Lung microvascular endothelial cell (primary cell): ENCODE results near the gene CPAMD8. TPM values are rescaled to one million over a fixed set of nuclear protein-coding genes. Genes with fewer than 3 reads are reported as not detected.
"Not testable (repeated sequence)": the region's sequence is repeated elsewhere in the genome, so short reads cannot be mapped to it uniquely, and the experiment has no call there.

Source experiments
- DNase-seq, 2 donors: peaks; one replicate each; pipeline versions ENCODE4 v3.0.0 to v3.0.0-alpha.2; 2010; ENCODE audit warnings: low read depth in 2 of 2
- total RNA-seq: library from RNA; depleted of rRNA; stranded (reverse); fragments of >200 nt; gene quantifications from 2 replicates; pipeline ENCODE4 v1.2.1, GENCODE V29; 2014

Gene CPAMD8
- total RNA-seq, 1 donor from 2014 or later, result 5.2 TPM

GRCh38 chr19:16875584-16876555 is 150.7 kb downstream of the CPAMD8 start:
- DNase-seq, result peak in 1 of 2 donors; percentile 49

- not testable (repeated sequence) for DNase-seq
Observed at GRCh38 chr19:16874978-16875299, 151.7 kb downstream of the CPAMD8 start.

GRCh38 chr19:16874250-16874977 is 152.2 kb downstream of the CPAMD8 start:
- DNase-seq, result peak in 1 of 2 donors; percentile 29

- DNase-seq, result no peak
Observed at GRCh38 chr19:16873594-16873993, 153.0 kb downstream of the CPAMD8 start.

GRCh38 chr19:16872728-16873127 is 153.9 kb downstream of the CPAMD8 start:
- no peak for DNase-seq

- peak; percentile 92 to 96 for DNase-seq
Observed at GRCh38 chr19:16871871-16872270, 154.7 kb downstream of the CPAMD8 start.

- DNase-seq, result no peak
Observed at GRCh38 chr19:16869331-16869972, 157.2 kb downstream of the CPAMD8 start.

GRCh38 chr19:16868423-16869130 is 158.0 kb downstream of the CPAMD8 start:
- no peak for DNase-seq

- DNase-seq, result no peak
Observed at GRCh38 chr19:16867211-16867610, 159.4 kb downstream of the CPAMD8 start.

GRCh38 chr19:16862826-16863415 is 163.7 kb downstream of the CPAMD8 start:
- no peak for DNase-seq

- no peak for DNase-seq
Observed at GRCh38 chr19:16861834-16862233, 164.8 kb downstream of the CPAMD8 start.

- no peak for DNase-seq
Observed at GRCh38 chr19:16861011-16861410, 165.6 kb downstream of the CPAMD8 start.

- no peak for DNase-seq
Observed at GRCh38 chr19:16860118-16860517, 166.5 kb downstream of the CPAMD8 start.

GRCh38 chr19:16859626-16860025 is 167.0 kb downstream of the CPAMD8 start:
- no peak for DNase-seq

GRCh38 chr19:16856091-16856490 is 170.5 kb downstream of the CPAMD8 start:
- DNase-seq, result peak; percentile 27 to 50

GRCh38 chr19:16853066-16853465 is 173.5 kb downstream of the CPAMD8 start:
- no peak for DNase-seq

GRCh38 chr19:16851031-16851712 is 175.4 kb downstream of the CPAMD8 start:
- no peak for DNase-seq

GRCh38 chr19:16850133-16850532 is 176.5 kb downstream of the CPAMD8 start:
- no peak for DNase-seq

GRCh38 chr19:16849168-16849567 is 177.4 kb downstream of the CPAMD8 start:
- DNase-seq, result peak in 1 of 2 donors; percentile 42

GRCh38 chr19:16847430-16847829 is 179.2 kb downstream of the CPAMD8 start:
- DNase-seq, result no peak
